ENCODE measurements around the gene GGA1.

Gene GGA1, protein sequence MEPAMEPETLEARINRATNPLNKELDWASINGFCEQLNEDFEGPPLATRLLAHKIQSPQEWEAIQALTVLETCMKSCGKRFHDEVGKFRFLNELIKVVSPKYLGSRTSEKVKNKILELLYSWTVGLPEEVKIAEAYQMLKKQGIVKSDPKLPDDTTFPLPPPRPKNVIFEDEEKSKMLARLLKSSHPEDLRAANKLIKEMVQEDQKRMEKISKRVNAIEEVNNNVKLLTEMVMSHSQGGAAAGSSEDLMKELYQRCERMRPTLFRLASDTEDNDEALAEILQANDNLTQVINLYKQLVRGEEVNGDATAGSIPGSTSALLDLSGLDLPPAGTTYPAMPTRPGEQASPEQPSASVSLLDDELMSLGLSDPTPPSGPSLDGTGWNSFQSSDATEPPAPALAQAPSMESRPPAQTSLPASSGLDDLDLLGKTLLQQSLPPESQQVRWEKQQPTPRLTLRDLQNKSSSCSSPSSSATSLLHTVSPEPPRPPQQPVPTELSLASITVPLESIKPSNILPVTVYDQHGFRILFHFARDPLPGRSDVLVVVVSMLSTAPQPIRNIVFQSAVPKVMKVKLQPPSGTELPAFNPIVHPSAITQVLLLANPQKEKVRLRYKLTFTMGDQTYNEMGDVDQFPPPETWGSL

DNA sequence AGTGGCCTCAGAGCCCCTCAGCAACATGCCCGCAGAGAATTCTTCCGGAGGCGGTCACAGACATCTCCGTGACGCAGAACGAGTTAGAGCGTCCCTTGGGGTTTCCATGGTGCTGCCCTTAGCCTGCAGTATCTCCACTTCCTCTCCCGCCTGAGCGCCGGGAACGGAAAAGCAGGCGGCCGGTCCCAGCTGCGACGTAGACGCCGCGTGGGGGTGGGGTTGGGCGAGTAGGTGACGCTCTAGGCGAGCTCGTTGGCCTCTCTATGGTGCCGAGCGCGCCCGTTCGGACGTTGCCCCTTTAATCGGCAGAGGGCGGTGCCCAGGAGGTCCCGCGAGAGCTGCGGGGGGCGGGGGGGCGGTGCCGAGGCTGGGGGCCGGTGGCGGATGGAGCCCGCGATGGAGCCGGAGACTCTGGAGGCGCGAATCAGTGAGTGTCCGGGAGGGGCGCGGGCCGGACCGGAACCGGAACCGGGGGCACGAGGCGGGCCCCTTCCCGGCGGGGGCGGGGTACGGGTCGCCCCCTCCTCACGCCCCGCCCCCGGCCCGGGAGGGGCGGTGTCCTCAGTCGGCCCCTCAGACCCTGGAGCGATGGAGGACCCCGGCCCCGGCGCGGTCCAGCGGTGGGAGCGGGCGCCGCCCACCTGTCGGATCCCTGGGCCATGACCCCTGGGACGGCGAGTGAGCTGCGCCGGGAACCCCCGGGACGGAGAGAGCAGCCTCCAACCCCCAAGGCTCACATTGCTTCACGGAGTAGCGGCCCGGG is at the start of gene GGA1:
TSS of gene GGA1 (plus strand) at position 358 of the 763 bp plus-strand sequence. CDS start at position 385, 27 bp downstream.
- peak; percentile 92 for DNase-seq (ENCODE audit: low spot score)

DNA sequence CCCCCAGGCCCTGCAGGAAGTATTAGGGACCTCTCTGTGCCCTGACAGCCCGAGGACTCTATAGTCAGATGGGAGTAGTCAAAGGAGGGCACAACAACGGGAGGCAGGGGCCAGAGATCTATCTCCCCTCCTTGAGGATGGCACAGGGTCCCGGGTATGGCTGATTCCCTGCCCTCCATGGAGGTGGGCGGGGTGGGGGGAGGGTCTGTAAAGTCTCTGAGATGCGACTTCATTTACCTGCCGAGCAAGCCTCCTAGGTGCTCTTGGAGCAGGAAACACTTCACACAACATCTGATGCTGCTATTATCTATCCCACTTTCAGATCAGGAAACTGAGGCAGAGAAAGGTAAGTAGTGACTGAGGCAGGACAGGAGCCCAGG is 49.1 kb upstream of the GGA1 start:
- DNase-seq (ENCODE audit: low spot score) = no peak

- DNase-seq (ENCODE audit: low spot score) = peak; percentile 54
Measured at GRCh38 chr22:37559901-37560607, 48.6 kb upstream of the GGA1 start, which contains the start of gene CDC42EP1. CDC42EP1 (plus strand) TSS chr22:37560480; CDS start chr22:37566350, 5,870 bp downstream.

- no peak for DNase-seq (ENCODE audit: low spot score)
Measured at GRCh38 chr22:37560608-37561211, 47.9 kb upstream of the GGA1 start.

DNA sequence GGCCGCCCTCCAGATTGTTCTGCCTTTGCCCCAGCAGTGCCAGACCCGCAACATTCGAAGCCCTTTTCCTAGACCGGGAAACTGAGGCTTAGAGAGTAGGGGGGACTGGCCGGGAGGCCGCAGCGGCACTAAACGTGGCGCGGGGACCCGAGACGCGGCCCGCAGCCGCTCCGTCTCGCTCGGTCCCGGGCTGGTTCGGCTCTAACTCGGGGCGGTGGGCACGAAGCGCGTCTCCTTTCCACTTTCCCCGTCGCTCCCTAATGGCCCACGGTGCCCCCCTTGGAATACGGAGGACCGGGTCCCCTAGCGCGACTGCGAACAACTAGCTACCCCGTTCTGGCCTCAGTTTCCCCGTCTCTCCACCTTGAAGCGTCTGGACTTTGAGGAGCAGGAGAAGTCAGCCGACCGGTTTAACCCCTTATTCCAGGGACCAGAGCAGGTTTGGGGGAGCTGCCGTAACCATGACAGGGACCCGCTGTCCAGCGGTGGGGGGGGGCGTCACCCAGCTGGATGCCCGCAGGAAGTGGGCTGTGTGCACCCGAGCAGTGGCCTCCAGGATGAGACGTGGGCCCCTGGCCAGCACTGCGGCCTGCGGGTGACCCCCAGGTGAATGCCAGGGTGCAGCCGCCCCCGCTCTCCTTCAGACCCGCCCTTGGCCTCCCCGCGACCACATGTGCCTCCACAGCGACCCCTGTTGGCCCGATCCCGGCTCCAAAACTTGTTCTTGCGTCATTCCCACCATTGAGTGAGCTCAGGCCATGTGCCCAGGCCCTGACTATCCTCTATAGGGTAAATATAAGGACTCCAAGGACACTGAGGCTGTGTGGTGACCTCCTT is 47.2 kb upstream of the GGA1 start:
- peak; percentile 87 for DNase-seq (ENCODE audit: low spot score)

- DNase-seq (ENCODE audit: low spot score) = no peak
Measured at GRCh38 chr22:37562049-37562875, 46.4 kb upstream of the GGA1 start.

DNA sequence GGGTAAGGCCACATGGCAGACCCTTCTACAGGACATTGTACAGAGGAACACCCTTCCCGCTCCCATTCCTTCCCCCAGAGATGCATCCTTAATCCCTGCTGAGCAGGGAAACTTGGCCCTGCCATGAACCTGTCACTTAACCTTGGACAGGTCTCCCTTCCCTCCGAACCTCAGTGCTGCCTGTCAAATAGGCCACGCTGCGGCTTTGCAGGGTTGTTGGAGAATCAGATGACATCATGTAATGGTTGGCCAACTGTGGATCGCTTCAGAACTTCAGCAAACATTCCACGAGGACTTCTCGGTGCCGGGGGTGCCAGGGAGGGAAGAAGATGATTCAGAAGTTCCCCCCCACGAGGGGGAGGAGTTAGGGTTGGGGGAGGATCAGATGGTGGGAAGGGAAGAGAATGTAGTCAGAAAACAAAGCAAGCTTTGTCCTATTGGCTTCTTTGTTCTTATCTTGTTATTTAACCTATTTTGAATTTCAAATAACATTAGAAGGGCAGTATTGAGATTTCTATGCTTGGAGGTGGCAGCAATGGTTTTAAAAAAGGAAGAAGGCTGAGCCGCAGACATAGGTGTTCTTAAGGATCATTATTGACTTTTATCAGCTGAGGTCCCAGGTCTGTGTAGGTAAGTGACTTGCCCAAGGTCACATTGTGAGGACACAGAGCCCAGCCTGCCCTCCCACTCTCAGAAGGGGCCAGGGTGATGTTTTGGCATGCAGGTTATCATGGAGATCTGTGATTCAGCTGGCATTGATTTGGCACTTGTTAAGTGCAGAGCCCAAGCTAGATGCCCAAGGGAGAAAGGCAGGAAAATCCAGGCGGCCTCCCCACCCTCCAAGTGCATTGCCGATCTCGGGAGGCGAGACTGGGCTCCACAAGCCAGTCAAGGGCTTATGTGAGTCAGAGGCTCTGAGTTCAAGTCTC is 45.2 kb upstream of the GGA1 start:
- no peak for DNase-seq (ENCODE audit: low spot score)

GRCh38 chr22:37564111-37564711 is 44.4 kb upstream of the GGA1 start:
- DNase-seq (ENCODE audit: low spot score) = no peak

DNA sequence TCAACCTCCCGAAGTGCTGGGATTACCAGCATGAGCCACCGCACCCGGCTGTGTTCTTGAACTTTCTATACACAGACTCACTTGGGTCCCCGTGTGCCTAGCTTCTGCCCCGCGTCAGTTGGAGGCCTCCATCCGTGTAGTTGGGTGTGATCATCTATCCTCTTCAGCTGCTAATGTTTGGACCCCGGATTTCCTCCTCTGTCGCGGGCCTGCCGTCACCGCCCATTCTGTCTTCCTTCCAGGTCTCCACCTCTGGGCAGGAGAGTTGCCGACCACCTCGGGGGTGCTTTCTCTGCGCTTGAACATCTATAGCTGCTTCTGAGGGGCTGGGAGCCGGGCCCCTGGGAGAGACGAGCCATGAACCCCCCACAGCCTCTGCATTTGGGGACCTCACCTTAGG is 42.8 kb upstream of the GGA1 start:
- no peak for DNase-seq (ENCODE audit: low spot score)

GRCh38 chr22:37566329-37566837 is 42.3 kb upstream of the GGA1 start:
- no peak for DNase-seq (ENCODE audit: low spot score)

DNA sequence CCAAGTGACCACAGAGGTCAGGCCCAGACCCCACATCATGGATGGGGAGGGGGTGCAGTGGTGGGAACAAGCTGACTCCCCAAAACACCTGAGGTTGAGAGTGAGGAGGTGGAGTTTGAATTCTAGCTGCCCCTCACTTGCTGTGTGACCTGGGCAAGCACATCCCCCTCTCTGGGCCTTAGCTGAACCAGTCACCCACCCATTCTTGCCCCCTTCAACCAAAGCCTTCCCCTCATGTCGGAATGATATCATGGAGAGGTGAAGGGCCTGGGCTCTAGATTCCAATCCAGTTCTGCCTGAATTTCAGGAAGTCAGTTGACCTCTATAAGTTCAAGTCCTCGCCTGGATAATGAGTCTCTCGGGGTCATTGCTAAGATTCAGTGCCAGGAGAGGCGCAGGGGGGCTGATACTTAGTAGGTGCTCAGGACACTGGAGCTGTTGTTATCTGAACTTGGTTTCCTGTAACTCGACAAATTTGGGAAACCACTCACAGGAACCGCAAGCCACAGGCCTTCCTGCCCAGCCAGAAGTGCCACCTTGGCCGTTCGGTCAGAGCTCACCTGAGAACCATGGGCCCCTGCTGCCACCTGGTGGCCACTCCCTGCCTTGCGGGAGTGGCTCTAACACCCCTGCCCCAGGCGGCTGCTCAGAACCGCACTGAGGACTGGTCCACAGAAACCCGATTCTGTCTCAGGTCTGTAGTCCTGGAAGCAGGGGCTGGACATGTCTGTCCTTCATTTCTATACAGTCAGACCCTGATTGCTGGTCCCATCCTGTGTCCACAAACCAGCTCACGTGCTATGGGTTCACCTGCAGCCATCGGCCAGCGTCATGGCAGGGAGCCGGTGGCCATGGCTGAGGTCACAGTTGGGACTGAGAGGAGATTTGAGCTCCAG is 41.5 kb upstream of the GGA1 start:
- DNase-seq (ENCODE audit: low spot score) = peak; percentile 46

DNA sequence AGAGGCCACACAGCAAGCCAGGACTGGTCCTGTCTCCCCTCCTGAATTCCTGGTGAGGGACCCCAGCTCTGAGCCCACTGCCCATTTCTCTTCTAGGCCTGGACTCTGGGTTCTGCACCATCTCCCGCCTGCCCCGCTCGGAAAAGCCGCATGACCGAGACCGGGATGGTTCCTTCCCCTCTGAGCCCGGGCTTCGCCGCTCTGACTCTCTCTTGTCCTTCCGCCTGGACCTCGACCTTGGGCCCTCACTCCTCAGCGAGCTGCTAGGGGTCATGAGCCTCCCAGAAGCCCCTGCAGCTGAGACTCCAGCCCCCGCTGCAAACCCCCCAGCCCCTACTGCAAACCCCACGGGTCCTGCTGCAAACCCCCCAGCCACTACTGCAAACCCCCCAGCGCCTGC is 40.6 kb upstream of the GGA1 start:
- no peak for DNase-seq (ENCODE audit: low spot score)

DNA sequence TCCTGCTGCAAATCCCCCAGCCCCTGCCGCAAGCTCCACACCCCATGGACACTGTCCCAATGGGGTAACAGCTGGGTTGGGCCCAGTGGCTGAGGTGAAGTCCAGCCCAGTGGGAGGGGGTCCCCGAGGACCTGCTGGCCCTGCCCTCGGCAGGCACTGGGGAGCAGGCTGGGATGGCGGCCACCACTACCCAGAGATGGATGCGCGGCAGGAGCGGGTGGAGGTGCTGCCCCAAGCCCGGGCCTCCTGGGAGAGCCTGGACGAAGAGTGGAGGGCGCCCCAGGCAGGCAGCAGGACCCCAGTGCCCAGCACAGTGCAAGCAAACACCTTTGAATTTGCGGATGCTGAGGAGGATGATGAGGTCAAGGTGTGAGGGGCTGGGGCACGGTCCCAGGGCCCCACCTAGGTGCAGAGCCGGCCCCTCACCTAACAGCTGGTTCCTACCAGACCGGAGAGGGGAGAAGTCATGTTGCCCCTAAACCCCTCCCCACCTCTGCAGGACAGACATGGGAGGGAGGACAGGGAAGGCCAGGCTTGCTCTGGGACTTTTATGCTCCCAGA is 40.1 kb upstream of the GGA1 start:
- DNase-seq (ENCODE audit: low spot score) = no peak

GRCh38 chr22:37569009-37569920 is 39.4 kb upstream of the GGA1 start:
- DNase-seq (ENCODE audit: low spot score) = peak; percentile 78

GRCh38 chr22:37569921-37570660 is 38.5 kb upstream of the GGA1 start:
- DNase-seq (ENCODE audit: low spot score) = peak; percentile 55
